B cell (primary cell): ENCODE measurements around the gene IGSF3. TPM values are rescaled to one million over a fixed set of nuclear protein-coding genes. Genes with fewer than 3 reads are reported as not detected.
A peak's percentile ranks its signal among the peaks of the same experiment; 100 is the strongest.

Source experiments
- ATAC-seq: fragments of 200-7000 bp; cut with Tn5 transposase; one replicate; pipeline ENCODE4 v1.10.0; 2021; ENCODE audit warnings: low read depth, mild to moderate bottlenecking, moderate number of reproducible peaks, moderate library complexity
- CTCF ChIA-PET: fragments of 350-600 bp; sonication (Branson Sonifier 250); formaldehyde crosslinking; loops from one replicate; lab custom pipeline; 2021; ENCODE audit warnings: antibody characterized with exemption, inconsistent platforms; lab: Charles Lee
- POLR2A ChIA-PET: fragments of 350-600 bp; sonication (Branson Sonifier 250); formaldehyde crosslinking; loops from one replicate; lab custom pipeline; 2021; ENCODE audit warnings: antibody characterized with exemption; lab: Charles Lee
- DNase-seq: peaks from one replicate; pipeline ENCODE4 v3.0.0; 2013
- H2AFZ ChIP-seq: 2 replicates; pipeline ENCODE4 v1.6.1; 2012; ENCODE audit warnings: mild to moderate bottlenecking, low read depth, low read length; ENCODE audit not compliant: insufficient read depth, poor library complexity, severe bottlenecking
- H3K27ac ChIP-seq, 2 donors: 1 replicate in 1 of 2; 2 replicates in 1 of 2; pipeline ENCODE4 v1.5.1; 2012 to 2013; ENCODE audit warnings: low read length in 2 of 2, mild to moderate bottlenecking in 2 of 2, moderate library complexity in 1 of 2
- H3K27me3 ChIP-seq, 4 experiments: fragments of 200-600 bp in 1 of 4; sonication (generic) in 1 of 4; replicated peaks in 1 of 4; 1 replicate in 2 of 4; 2 replicates in 2 of 4; pipeline versions ENCODE4 v1.6.1 to v1.7.0; 2013 to 2016; ENCODE audit warnings: low read length in 3 of 4, mild to moderate bottlenecking in 2 of 4, mixed read lengths in 1 of 4, moderate library complexity in 1 of 4; ENCODE audit not compliant: insufficient read depth in 4 of 4, control insufficient read depth in 3 of 4; ENCODE audit errors: control extremely low read depth in 1 of 4
- H3K36me3 ChIP-seq, 2 experiments: replicated peaks in 1 of 2; 1 replicate in 1 of 2; 2 replicates in 1 of 2; pipeline versions ENCODE4 v1.6.1 to v1.7.1; 2013; ENCODE audit warnings: low read length in 1 of 2; ENCODE audit not compliant: insufficient read depth in 2 of 2, control insufficient read depth in 1 of 2; ENCODE audit errors: control extremely low read depth in 1 of 2, extremely low read depth in 1 of 2
- H3K4me1 ChIP-seq, 2 donors: fragments of 200-600 bp in 1 of 2; sonication (generic) in 1 of 2; 1 replicate in 1 of 2; 2 replicates in 1 of 2; pipeline versions ENCODE4 v1.5.1 to v1.6.1; 2013 to 2017; ENCODE audit warnings: low read length in 2 of 2; ENCODE audit not compliant: control insufficient read depth in 2 of 2, insufficient read depth in 2 of 2
- H3K4me2 ChIP-seq: replicated peaks from 2 replicates; pipeline ENCODE3; 2012; ENCODE audit warnings: mild to moderate bottlenecking, low read depth, low read length; ENCODE audit not compliant: poor library complexity, severe bottlenecking
- H3K4me3 ChIP-seq, 5 experiments: fragments of 200-600 bp in 1 of 5; sonication (generic) in 1 of 5; 1 replicate in 3 of 5; 2 replicates in 2 of 5; pipeline versions ENCODE4 v1.5.1 to v1.7.0; 2011 to 2016; ENCODE audit warnings: low read length in 4 of 5, mild to moderate bottlenecking in 4 of 5, low read depth in 2 of 5, control low read depth in 1 of 5, moderate library complexity in 1 of 5; ENCODE audit not compliant: insufficient read depth in 1 of 5; ENCODE audit errors: control extremely low read depth in 1 of 5, extremely low read depth in 1 of 5
- H3K79me2 ChIP-seq: fragments of 200-600 bp; sonication (generic); one replicate; pipeline ENCODE4 v1.6.0; 2016; ENCODE audit warnings: low read length; ENCODE audit not compliant: control insufficient read depth, insufficient read depth
- H3K9ac ChIP-seq: fragments of 200-600 bp; sonication (generic); 2 replicates; pipeline ENCODE4 v1.6.1; 2017; ENCODE audit warnings: mild to moderate bottlenecking, low read length, moderate library complexity
- H3K9me3 ChIP-seq, 3 donors: one replicate each; pipeline versions ENCODE4 v1.6.1 to v1.7.1; 2013; ENCODE audit warnings: low read length in 2 of 3; ENCODE audit not compliant: control insufficient read depth in 2 of 3, insufficient read depth in 1 of 3; ENCODE audit errors: control extremely low read depth in 1 of 3
- H4K20me1 ChIP-seq: 2 replicates; pipeline ENCODE4 v1.6.0; 2012; ENCODE audit warnings: mild to moderate bottlenecking, low read length; ENCODE audit not compliant: insufficient read depth, control insufficient read depth, poor library complexity, severe bottlenecking
- H3K27ac Mint-ChIP-seq: one replicate; pipeline ENCODE4 v1.8.0; 2021; ENCODE audit warnings: mixed read lengths
- H3K27me3 Mint-ChIP-seq: one replicate; pipeline ENCODE4 v1.8.0; 2021; ENCODE audit warnings: mixed read lengths
- H3K4me1 Mint-ChIP-seq: one replicate; pipeline ENCODE4 v1.8.0; 2021; ENCODE audit warnings: mixed read lengths
- H3K4me3 Mint-ChIP-seq: one replicate; pipeline ENCODE4 v1.8.0; 2021; ENCODE audit warnings: mixed read lengths
- H3K9me3 Mint-ChIP-seq: one replicate; pipeline ENCODE4 v1.8.0; 2022; ENCODE audit warnings: mixed read lengths; ENCODE audit not compliant: insufficient read depth
- EZH2 ChIP-seq: IDR thresholded peaks from 2 replicates; pipeline ENCODE4 v1.6.1; 2012; ENCODE audit warnings: borderline replicate concordance, low read depth, mild to moderate bottlenecking, moderate library complexity, low read length; ENCODE audit not compliant: insufficient read depth, poor library complexity, severe bottlenecking
- WGBS: methylation state at CpG from one replicate; pipeline ENCODE4 v1.1.5; 2013; ENCODE audit warnings: missing lambda C conversion rate; ENCODE audit not compliant: insufficient coverage; 5-methylcytosine and 5-hydroxymethylcytosine counted together
- intact Hi-C: fragments of 100-400 bp; cut with micrococcal nuclease; formaldehyde crosslinking; loops from one replicate; pipeline ENCODE4 v1.10.0; 2022
- polyA plus RNA-seq: library from polyadenylated mRNA; depleted of rRNA; stranded (reverse); fragments of >200 nt; gene quantifications from 2 replicates; pipeline ENCODE4 v1.2.3, GENCODE V29; 2012
- total RNA-seq, 2 donors: library from RNA; stranded (reverse); fragments of 120-200 nt in 1 of 2; gene quantifications; 1 replicate in 1 of 2; 2 replicates in 1 of 2; pipeline versions ENCODE4 v1.2.3 to v1.2.4, GENCODE V29; 2013 to 2022
- TF ChIP-seq, protein P1 (sequence below): fragments of 200-600 bp; IDR thresholded peaks from one replicate; pipeline ENCODE4 v1.8.0; 2022; ENCODE audit warnings: antibody characterized with exemption, mild to moderate bottlenecking

Gene IGSF3
- total and polyA plus RNA-seq, 2 donors (not counting 1 experiment from before 2014, with no cell fraction given), result 0.49 TPM; not detected in 1

DNA sequence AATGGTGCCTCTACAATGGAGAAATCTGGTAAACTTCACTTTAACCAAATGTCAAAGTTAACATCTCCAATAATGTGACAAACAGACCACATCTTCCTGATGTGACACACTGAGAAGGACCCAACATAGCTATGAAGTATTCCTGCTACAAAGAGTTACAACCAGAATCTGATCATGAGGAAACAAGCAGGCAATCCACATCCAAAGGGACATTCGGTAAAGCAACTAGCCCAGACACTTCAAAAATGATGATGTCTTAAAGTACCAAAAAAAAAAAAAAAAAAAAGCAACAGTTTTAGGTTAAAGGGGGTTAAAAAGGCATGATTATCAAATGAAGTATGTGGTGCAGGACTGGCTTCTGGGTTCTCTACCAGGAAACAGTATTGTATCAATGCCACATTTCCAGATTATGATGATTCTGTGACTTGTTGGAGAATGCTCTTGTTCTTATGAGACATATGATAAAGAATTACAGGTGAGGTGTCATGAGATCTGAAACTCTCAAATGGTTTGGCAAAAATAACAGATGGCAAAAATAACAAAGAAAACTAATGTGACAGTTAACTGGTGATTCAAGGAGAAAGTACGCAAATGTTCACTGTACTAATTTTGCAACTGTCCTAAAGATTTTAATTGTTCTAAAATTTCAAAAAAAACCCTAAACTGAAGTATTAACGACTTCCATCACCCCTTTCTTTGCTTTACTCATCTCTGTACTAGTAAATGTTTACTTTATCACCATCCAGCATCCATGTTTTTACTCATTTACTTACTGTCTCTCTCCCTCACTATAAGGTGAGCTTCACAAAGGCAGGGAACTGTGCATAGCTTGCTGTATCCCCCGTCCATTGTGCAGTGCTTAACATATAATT is 99.5 kb downstream of the IGSF3 start:
- 40% methylated on average over 1 of the region's 4 CpGs for whole genome bisulfite sequencing
- Mint-ChIP-seq H3K27ac (peak overlapping the region; percentile 94), H3K27me3 (no peaks in the 10 kb centered on the region), H3K9me3 (peaks cover 8% of the 10 kb centered on the region), H3K4me1 (peaks cover 64% of the 10 kb centered on the region), H3K4me3 (peak overlapping the region; percentile 96)
- no peak for TF ChIP-seq EZH2
- TF ChIP-seq, protein P1, sequence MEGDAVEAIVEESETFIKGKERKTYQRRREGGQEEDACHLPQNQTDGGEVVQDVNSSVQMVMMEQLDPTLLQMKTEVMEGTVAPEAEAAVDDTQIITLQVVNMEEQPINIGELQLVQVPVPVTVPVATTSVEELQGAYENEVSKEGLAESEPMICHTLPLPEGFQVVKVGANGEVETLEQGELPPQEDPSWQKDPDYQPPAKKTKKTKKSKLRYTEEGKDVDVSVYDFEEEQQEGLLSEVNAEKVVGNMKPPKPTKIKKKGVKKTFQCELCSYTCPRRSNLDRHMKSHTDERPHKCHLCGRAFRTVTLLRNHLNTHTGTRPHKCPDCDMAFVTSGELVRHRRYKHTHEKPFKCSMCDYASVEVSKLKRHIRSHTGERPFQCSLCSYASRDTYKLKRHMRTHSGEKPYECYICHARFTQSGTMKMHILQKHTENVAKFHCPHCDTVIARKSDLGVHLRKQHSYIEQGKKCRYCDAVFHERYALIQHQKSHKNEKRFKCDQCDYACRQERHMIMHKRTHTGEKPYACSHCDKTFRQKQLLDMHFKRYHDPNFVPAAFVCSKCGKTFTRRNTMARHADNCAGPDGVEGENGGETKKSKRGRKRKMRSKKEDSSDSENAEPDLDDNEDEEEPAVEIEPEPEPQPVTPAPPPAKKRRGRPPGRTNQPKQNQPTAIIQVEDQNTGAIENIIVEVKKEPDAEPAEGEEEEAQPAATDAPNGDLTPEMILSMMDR, result no peak
- no peaks in the 10 kb centered on the region for H4K20me1 ChIP-seq
- no peak for ATAC-seq
- intact Hi-C loops, result loop anchor here (1.0 kb wide), 1 partner anchor 8 kb away; no protein-coding TSS in a partner anchor
- POLR2A ChIA-PET, result interaction anchor here (0.7 to 1.8 kb wide), 3 partner anchors 10 to 64 kb away, joined by 4 to 8 read pairs (median 7); no protein-coding TSS in a partner anchor
- no peak overlapping the region for H3K9ac ChIP-seq
- peaks cover 43% of the 10 kb centered on the region for H3K79me2 ChIP-seq
- no peak for DNase-seq
- H3K36me3 ChIP-seq, result peaks cover 0 to 3% of the 10 kb centered on the region in 2 experiments
- no peak overlapping the region for H2AFZ ChIP-seq
- no peak overlapping the region for H3K27ac ChIP-seq
- H3K9me3 ChIP-seq, result peaks cover 0 to 14% (median 10%) of the 10 kb centered on the region in 3 donors
- H3K4me2 ChIP-seq, result no peak overlapping the region
- H3K4me3 ChIP-seq, result no peak overlapping the region
- H3K4me1 ChIP-seq, result peaks cover 9 to 33% of the 10 kb centered on the region in 2 donors
- CTCF ChIA-PET, result interaction anchor here (0.7 to 3.9 kb wide), 7 partner anchors 10 to 429 kb away, joined by 3 to 27 read pairs (median 3); no protein-coding TSS in a partner anchor
- H3K27me3 ChIP-seq, result no peaks in the 10 kb centered on the region

DNA sequence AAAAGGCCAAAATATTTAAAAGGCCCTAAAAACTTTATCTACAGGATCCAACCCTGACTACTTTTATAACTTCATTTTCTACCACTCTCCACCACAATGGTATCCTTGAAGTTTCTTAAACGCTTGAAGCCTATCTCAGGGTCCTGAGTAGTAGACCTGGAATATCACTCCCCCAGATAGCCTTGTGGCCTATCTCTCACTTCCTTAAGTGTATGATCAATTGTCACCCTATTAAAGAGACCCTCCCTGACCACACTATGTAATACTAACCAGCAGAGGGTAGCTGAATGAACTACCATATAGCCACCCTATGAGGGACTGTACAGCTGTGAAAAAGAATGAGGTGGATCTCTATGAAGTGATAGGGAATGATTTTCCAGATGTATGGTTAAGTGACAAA is 102.3 kb downstream of the IGSF3 start:
- Histone ChIP-seq H3K4me2 (no peak overlapping the region), H3K27ac (no peak overlapping the region), H3K79me2 (peaks cover 51% of the 10 kb centered on the region), H3K9me3 (peaks cover 0 to 18% (median 13%) of the 10 kb centered on the region in 3 donors), H3K36me3 (peaks cover 0 to 3% of the 10 kb centered on the region in 2 experiments), H3K27me3 (no peaks in the 10 kb centered on the region), H3K9ac (no peak overlapping the region), H4K20me1 (no peaks in the 10 kb centered on the region), H3K4me1 (peaks cover 9 to 30% of the 10 kb centered on the region in 2 donors), H2AFZ (no peak overlapping the region), H3K4me3 (no peak overlapping the region)
- ChIA-PET CTCF (interaction anchor here (1.4 kb wide), 1 partner anchor 426 kb away, joined by 3 read pairs; no protein-coding TSS in a partner anchor), POLR2A (no interaction called here)
- TF ChIP-seq, protein P1, result no peak
- no peak for TF ChIP-seq EZH2
- peak overlapping the region; percentile 6 for H3K4me3 Mint-ChIP-seq
- no peaks in the 10 kb centered on the region for H3K27me3 Mint-ChIP-seq
- intact Hi-C loops, result no loop called here
- peaks cover 8% of the 10 kb centered on the region for H3K9me3 Mint-ChIP-seq
- DNase-seq, result no peak
- 75% methylated on average over 1 of the region's 1 CpG for WGBS
- peak overlapping the region; percentile 27 for H3K27ac Mint-ChIP-seq
- H3K4me1 Mint-ChIP-seq, result peaks cover 75% of the 10 kb centered on the region
- ATAC-seq, result no peak
